Gastrocnemius medialis (tissue), 4 donors: ENCODE results near the gene C2orf69. TPM values are rescaled to one million over a fixed set of nuclear protein-coding genes. Genes with fewer than 3 reads are reported as not detected.

Experiments
- ATAC-seq, 2 donors: fragments of 150-250 bp; one replicate each; pipeline ENCODE4 v1.9.1; 2016
- DNase-seq, 2 donors: peaks; one replicate each; pipeline ENCODE4 v3.0.0-alpha.2; 2019
- H3K27ac ChIP-seq, 4 donors: fragments of 200-600 bp; sonication (generic); 1 replicate in 1 of 4; 2 replicates in 3 of 4; pipeline ENCODE4 v1.5.1; 2016 to 2018; ENCODE audit warnings: mild to moderate bottlenecking in 2 of 4, moderate library complexity in 1 of 4
- H3K27me3 ChIP-seq, 3 donors: fragments of 200-600 bp; sonication (generic) in 2 of 3; 1 replicate in 1 of 3; 2 replicates in 2 of 3; pipeline versions ENCODE4 v1.5.1 to v1.6.0; 2016 to 2019; ENCODE audit warnings: mild to moderate bottlenecking in 1 of 3, moderate library complexity in 1 of 3
- H3K36me3 ChIP-seq, 2 donors: fragments of 200-600 bp; sonication (generic) in 1 of 2; one replicate each; pipeline ENCODE4 v1.5.1; 2017 to 2018
- H3K4me1 ChIP-seq, 2 donors: fragments of 200-600 bp; sonication (generic) in 1 of 2; one replicate each; pipeline ENCODE4 v1.5.1; 2016 to 2017; ENCODE audit warnings: mild to moderate bottlenecking in 2 of 2
- H3K4me3 ChIP-seq, 4 donors: fragments of 200-600 bp; sonication (generic) in 3 of 4; 1 replicate in 1 of 4; 2 replicates in 3 of 4; pipeline ENCODE4 v1.5.1; 2016 to 2019; ENCODE audit warnings: mild to moderate bottlenecking in 2 of 4
- H3K9me3 ChIP-seq, 3 donors: fragments of 200-600 bp; sonication (generic) in 2 of 3; 1 replicate in 1 of 3; 2 replicates in 2 of 3; pipeline ENCODE4 v1.5.1; 2016 to 2019
- POLR2A ChIP-seq, 2 donors: fragments of 450-650 bp; IDR thresholded peaks; one replicate each; pipeline ENCODE4 v1.6.1; 2017; ENCODE audit warnings: antibody characterized with exemption in 2 of 2, mild to moderate bottlenecking in 2 of 2, moderate library complexity in 2 of 2
- in situ Hi-C, 4 donors: fragments of 200-750 bp; cut with MboI; loops; one replicate each; pipeline versions ENCODE4 v1.15.0 to v1.8.0; 2017; ENCODE audit warnings: low sequenced_read_pairs in 4 of 4
- intact Hi-C: fragments of 100-400 bp; cut with DNase I; formaldehyde crosslinking; loops from one replicate; pipeline ENCODE4 v1.15.1; 2023; ENCODE audit warnings: low total_unique reads
- total RNA-seq, 4 donors: library from RNA; depleted of rRNA; stranded (reverse); fragments of >200 nt; gene quantifications; one replicate each; pipeline versions ENCODE4 v1.1.0 to v1.2.3, GENCODE V29; 2016
- TF ChIP-seq, protein P1 (sequence below), 5 experiments: fragments of 450-650 bp in 3 of 5; fragments of 200-600 bp in 2 of 5; sonication (generic) in 2 of 5; IDR thresholded peaks in 4 of 5; conservative IDR thresholded peaks in 1 of 5; 1 replicate in 4 of 5; 2 replicates in 1 of 5; pipeline ENCODE4 v1.5.1; 2016 to 2019; ENCODE audit warnings: antibody characterized with exemption in 5 of 5, mild to moderate bottlenecking in 3 of 5, moderate library complexity in 3 of 5

Gene C2orf69
- total RNA-seq, 4 donors from 2014 or later: 5.5 to 11.4 (median 9.3) TPM

GRCh38 chr2:199946196-199946595 is 35.1 kb downstream of the C2orf69 start:
- TF ChIP-seq POLR2A (IDR thresholded peaks at IDR 0.05): no peak
- TF ChIP-seq, protein P1, sequence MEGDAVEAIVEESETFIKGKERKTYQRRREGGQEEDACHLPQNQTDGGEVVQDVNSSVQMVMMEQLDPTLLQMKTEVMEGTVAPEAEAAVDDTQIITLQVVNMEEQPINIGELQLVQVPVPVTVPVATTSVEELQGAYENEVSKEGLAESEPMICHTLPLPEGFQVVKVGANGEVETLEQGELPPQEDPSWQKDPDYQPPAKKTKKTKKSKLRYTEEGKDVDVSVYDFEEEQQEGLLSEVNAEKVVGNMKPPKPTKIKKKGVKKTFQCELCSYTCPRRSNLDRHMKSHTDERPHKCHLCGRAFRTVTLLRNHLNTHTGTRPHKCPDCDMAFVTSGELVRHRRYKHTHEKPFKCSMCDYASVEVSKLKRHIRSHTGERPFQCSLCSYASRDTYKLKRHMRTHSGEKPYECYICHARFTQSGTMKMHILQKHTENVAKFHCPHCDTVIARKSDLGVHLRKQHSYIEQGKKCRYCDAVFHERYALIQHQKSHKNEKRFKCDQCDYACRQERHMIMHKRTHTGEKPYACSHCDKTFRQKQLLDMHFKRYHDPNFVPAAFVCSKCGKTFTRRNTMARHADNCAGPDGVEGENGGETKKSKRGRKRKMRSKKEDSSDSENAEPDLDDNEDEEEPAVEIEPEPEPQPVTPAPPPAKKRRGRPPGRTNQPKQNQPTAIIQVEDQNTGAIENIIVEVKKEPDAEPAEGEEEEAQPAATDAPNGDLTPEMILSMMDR (IDR thresholded peaks at IDR 0.05 in 4 of 5, conservative IDR thresholded peaks at IDR 0.05 in 1 of 5): no peak
- Histone ChIP-seq H3K27me3 (no peaks in the 10 kb centered on the region), H3K9me3 (no peaks in the 10 kb centered on the region), H3K4me3 (no peak overlapping the region), H3K36me3 (peaks cover 0 to 50% of the 10 kb centered on the region in 2 donors), H3K27ac (no peak overlapping the region), H3K4me1 (no peaks in the 10 kb centered on the region)
- intact Hi-C loops: no loop called here
- DNase-seq (no peak), ATAC-seq (no peak)
- in situ Hi-C loops: no loop called here

DNA sequence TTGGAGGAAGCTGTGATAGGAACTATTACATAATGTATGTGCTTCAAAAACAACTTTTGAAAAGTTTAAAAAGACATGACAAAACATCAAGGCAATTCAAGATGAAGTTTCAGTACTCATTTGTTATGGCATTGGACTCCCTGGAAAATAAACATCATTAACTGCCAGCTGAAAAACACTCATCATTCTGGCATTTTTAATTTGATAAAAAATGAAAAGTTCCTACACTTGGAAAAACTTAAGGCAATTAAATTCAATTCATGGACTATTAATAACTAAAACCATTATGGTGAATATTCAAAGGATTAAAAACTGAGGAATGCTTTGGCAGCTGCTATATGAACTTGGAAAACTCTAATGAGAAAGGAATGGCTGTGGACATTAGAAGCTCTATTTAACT is 35.7 kb downstream of the C2orf69 start:
- no peaks in the 10 kb centered on the region for H3K4me1 ChIP-seq
- TF ChIP-seq POLR2A (IDR thresholded peaks at IDR 0.05): no peak
- TF ChIP-seq, protein P1 (IDR thresholded peaks at IDR 0.05 in 4 of 5, conservative IDR thresholded peaks at IDR 0.05 in 1 of 5): no peak
- no peaks in the 10 kb centered on the region for H3K9me3 ChIP-seq
- no peaks in the 10 kb centered on the region for H3K27me3 ChIP-seq
- no peak overlapping the region for H3K27ac ChIP-seq
- intact Hi-C loops (no loop called here), in situ Hi-C loops (no loop called here)
- ATAC-seq (no peak), DNase-seq (no peak)
- H3K4me3 ChIP-seq: no peak overlapping the region
- peaks cover 0 to 50% of the 10 kb centered on the region in 2 donors for H3K36me3 ChIP-seq

DNA sequence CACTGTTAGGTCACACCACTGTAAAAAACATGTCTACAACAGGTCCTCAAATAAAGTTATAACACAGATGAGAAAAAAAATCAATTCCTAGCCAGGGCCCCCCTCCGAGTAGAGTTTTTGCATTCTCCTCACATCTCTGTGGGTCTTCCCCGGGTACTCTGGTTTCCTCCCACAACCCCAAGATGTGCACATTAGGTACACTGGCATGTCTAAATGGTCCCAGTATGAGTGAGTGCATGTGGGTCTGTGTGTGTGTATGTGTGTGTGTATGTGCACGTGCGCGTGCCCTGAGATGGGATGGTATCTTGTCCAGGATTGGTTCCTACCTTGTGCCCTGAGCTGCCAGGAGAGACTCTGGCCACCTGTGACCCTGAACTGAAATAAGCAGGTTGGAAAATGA is 39.3 kb downstream of the C2orf69 start:
- intact Hi-C loops (loop anchor here (10.0 kb wide), 1 partner anchor 1504 kb away; the partner anchor contains the start of genes STRADB and TRAK2), in situ Hi-C loops (loop anchor here in 2 of 4 donors (25.0 kb wide), 2 partner anchors 737 to 762 kb away; no protein-coding TSS in a partner anchor)
- Histone ChIP-seq H3K27ac (no peak overlapping the region), H3K27me3 (no peaks in the 10 kb centered on the region), H3K4me1 (peaks cover 14 to 15% of the 10 kb centered on the region in 2 donors), H3K4me3 (no peak overlapping the region), H3K36me3 (peaks cover 0 to 36% of the 10 kb centered on the region in 2 donors), H3K9me3 (no peaks in the 10 kb centered on the region)
- no peak for DNase-seq
- TF ChIP-seq POLR2A (IDR thresholded peaks at IDR 0.05): no peak
- TF ChIP-seq, protein P1 (IDR thresholded peaks at IDR 0.05 in 4 of 5, conservative IDR thresholded peaks at IDR 0.05 in 1 of 5): no peak
- ATAC-seq: no peak

- in situ Hi-C loops: loop anchor here in 2 of 4 donors (25.0 kb wide), 2 partner anchors 736 to 761 kb away; no protein-coding TSS in a partner anchor
Observed at GRCh38 chr2:199951023-199951422, 39.9 kb downstream of the C2orf69 start.

More at GRCh38 chr2:199951023-199951422, 39.9 kb downstream of the C2orf69 start:
- H3K27ac ChIP-seq: no peak overlapping the region
- no peaks in the 10 kb centered on the region for H3K9me3 ChIP-seq
- DNase-seq: no peak
- ATAC-seq: no peak
- H3K27me3 ChIP-seq: no peaks in the 10 kb centered on the region
- TF ChIP-seq, protein P1 (IDR thresholded peaks at IDR 0.05 in 4 of 5, conservative IDR thresholded peaks at IDR 0.05 in 1 of 5): no peak
- intact Hi-C loops: loop anchor here (10.0 kb wide), 1 partner anchor 1504 kb away; the partner anchor contains the start of genes STRADB and TRAK2
- H3K4me3 ChIP-seq: no peak overlapping the region
- peaks cover 0 to 31% of the 10 kb centered on the region in 2 donors for H3K36me3 ChIP-seq
- peaks cover 14 to 15% of the 10 kb centered on the region in 2 donors for H3K4me1 ChIP-seq
